GM13977 (cell line): ENCODE data around the gene PPM1D.
A peak's percentile ranks its signal among the peaks of the same experiment; 100 is the strongest.

ENCODE experiments used
- DNase-seq: peaks from one replicate; pipeline ENCODE4 v3.0.0; 2012; ENCODE audit warnings: low spot score
- CTCF ChIP-seq: IDR thresholded peaks from 2 replicates; pipeline ENCODE4 v1.5.1; 2012; ENCODE audit warnings: mild to moderate bottlenecking, control low read depth; ENCODE audit not compliant: insufficient read depth; ENCODE audit errors: extremely low read depth, missing control alignments
- in situ Hi-C: fragments of 300-500 bp; cut with MboI; formaldehyde crosslinking; loops from one replicate; pipeline ENCODE4 v1.12.0; 2022; ENCODE audit warnings: low sequenced_read_pairs, low pct_unique_long_range_greater_than_20kb, mixed read lengths, inconsistent platforms; ENCODE audit not compliant: unreplicated experiment

PPM1D gene

DNA sequence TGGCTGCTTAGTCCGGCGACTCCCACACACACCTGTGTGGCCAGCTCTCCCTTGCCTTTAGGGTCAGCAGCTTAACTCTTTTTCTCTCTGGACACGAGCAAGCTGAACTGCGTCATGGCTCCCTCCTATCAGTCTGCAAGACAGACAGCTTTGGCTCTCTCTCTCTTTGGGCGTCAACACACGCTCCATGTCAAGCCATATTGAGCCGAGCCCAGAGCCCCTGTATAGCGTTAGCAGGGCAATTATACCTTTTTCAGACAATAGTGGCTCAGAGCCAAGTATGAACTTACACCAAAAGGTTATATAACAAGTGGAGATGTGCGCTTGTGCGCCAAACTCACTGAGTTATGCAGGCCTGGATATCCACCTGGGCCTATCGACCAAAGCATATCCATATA is 39.1 kb upstream of the PPM1D start:
- in situ Hi-C loops = no loop called here
- no peak for DNase-seq
- no peak for TF ChIP-seq CTCF

GRCh38 chr17:60562421-60562820 is 37.6 kb upstream of the PPM1D start:
- TF ChIP-seq CTCF = no peak
- no peak for DNase-seq
- in situ Hi-C loops = no loop called here

GRCh38 chr17:60563743-60564142 is 36.2 kb upstream of the PPM1D start:
- no peak for DNase-seq
- in situ Hi-C loops = no loop called here
- no peak for TF ChIP-seq CTCF

DNA sequence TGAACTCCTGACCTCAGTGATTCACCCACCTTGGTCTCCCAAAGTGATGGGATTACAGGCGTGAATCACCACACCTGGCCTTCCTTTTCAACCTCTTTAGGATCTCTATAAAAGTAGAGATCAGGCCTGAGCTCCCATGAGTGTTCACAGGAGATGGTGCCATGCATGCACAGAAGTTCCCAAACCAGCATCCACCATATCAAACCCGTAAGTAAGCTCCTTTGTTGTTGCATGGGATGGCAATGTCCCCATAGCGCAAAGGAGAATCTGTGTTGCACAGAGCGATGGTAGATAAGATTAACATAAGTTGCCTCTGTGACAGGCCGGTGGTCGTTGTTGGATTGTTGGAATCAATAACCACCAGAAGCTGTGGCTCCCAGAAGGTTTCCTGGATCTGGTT is 34.8 kb upstream of the PPM1D start:
- in situ Hi-C loops = no loop called here
- no peak for DNase-seq
- no peak for TF ChIP-seq CTCF

GRCh38 chr17:60573236-60574051 is 26.5 kb upstream of the PPM1D start:
- no peak for TF ChIP-seq CTCF
- in situ Hi-C loops = no loop called here
- DNase-seq = no peak

DNA sequence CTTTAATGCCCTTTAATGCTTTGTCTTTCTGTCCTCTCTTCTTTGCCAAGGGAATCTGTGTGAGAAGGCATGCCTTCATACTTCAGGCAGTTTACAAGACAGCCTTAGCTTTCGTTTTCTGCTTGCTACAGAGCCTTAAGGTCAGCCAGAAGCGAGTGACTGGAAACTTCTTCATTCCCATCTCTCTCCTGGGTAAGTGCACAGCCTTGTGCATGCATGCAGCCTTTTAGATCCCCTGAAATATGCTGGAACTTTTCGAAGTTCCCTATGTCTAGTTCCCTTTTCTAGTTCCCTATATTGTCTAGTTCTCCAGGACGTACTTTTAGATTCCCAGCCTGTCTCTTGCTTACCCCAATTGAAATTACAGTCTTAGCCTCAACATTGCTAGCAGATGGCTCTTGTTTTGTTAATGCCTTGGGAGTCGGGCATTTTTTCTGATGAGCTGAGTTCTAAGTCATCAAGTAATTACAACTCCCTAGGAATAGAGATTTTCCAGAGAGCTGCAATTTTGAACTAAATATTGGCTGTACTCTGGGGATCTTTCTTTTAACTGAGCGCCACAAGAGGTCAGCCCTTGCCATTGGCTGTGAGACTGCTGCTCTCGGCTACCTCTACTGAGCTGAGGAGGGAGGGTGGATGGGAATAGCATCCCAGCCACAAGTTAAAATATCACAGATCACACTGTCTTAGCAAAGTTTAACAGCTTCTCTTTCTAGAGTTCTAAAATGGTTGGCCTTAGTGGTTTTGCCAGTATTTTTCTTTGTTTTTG is 22.7 kb upstream of the PPM1D start:
- peak; percentile 36 for TF ChIP-seq CTCF
- peak; percentile 28 for DNase-seq
- in situ Hi-C loops = no loop called here
